Vagina (tissue), 2 donors: ENCODE data around the gene CCDC184. TPM values are rescaled to one million over a fixed set of nuclear protein-coding genes. Genes with fewer than 3 reads are reported as not detected.
A peak's percentile ranks its signal among the peaks of the same experiment; 100 is the strongest.

ENCODE experiments used
- DNase-seq, 2 donors: peaks; one replicate each; pipeline ENCODE4 v3.0.0-alpha.2; 2017; ENCODE audit errors: extremely low spot score in 2 of 2
- H3K27ac ChIP-seq: fragments of 200-600 bp; sonication (generic); one replicate; pipeline ENCODE4 v1.5.1; 2019
- H3K27me3 ChIP-seq: fragments of 200-600 bp; sonication (generic); one replicate; pipeline ENCODE4 v1.5.1; 2019
- H3K36me3 ChIP-seq, 2 donors: fragments of 200-600 bp; sonication (generic); one replicate each; pipeline ENCODE4 v1.5.1; 2017 to 2019
- H3K4me1 ChIP-seq: fragments of 200-600 bp; sonication (generic); one replicate; pipeline ENCODE4 v1.5.1; 2019
- H3K4me3 ChIP-seq, 2 donors: fragments of 200-600 bp; sonication (generic); 1 replicate in 1 of 2; 2 replicates in 1 of 2; pipeline ENCODE4 v1.5.1; 2016 to 2019
- H3K9me3 ChIP-seq: fragments of 200-600 bp; sonication (generic); one replicate; pipeline ENCODE4 v1.5.1; 2019
- CTCF ChIP-seq, 3 experiments: fragments of 450-650 bp in 2 of 3; fragments of 200-600 bp in 1 of 3; sonication (generic) in 1 of 3; IDR thresholded peaks; one replicate each; pipeline ENCODE4 v1.5.1; 2017 to 2019; ENCODE audit warnings: antibody characterized with exemption in 3 of 3, mild to moderate bottlenecking in 2 of 3, moderate library complexity in 2 of 3
- POLR2A ChIP-seq, 2 donors: fragments of 450-650 bp; IDR thresholded peaks; one replicate each; pipeline ENCODE4 v1.6.1; 2017; ENCODE audit warnings: antibody characterized with exemption in 2 of 2, mild to moderate bottlenecking in 2 of 2, moderate library complexity in 2 of 2
- POLR2AphosphoS5 ChIP-seq, 2 donors: sonication (generic); formaldehyde crosslinking; IDR thresholded peaks; one replicate each; pipeline ENCODE4 v1.9.0; 2017; ENCODE audit warnings: antibody characterized with exemption in 2 of 2, mild to moderate bottlenecking in 2 of 2, low read depth in 1 of 2; ENCODE audit not compliant: insufficient read depth in 1 of 2
- intact Hi-C: fragments of 100-400 bp; cut with DNase I; formaldehyde crosslinking; loops from one replicate; pipeline ENCODE4 v1.15.1; 2023
- total RNA-seq: library from RNA; depleted of rRNA; stranded (reverse); fragments of >200 nt; gene quantifications from one replicate; pipeline ENCODE4 v1.2.3, GENCODE V29; 2016

CCDC184 gene
- total RNA-seq, 1 donor from 2014 or later = 1.2 TPM

GRCh38 chr12:48179466-48179865, 4.0 kb upstream of the CCDC184 start:
- no peak for TF ChIP-seq CTCF (IDR thresholded peaks at IDR 0.05)
- no peak for TF ChIP-seq POLR2AphosphoS5 (IDR thresholded peaks at IDR 0.05; ENCODE audit: insufficient read depth in 1 of 2, low read depth in 1 of 2)
- no peak for TF ChIP-seq POLR2A (IDR thresholded peaks at IDR 0.05)
- no peaks in the 10 kb centered on the region for H3K36me3 ChIP-seq
- no peak for DNase-seq
- H3K9me3 ChIP-seq = no peaks in the 10 kb centered on the region
- H3K27me3 ChIP-seq = no peaks in the 10 kb centered on the region
- intact Hi-C loops = no loop called here
- H3K4me1 ChIP-seq = peaks cover 13% of the 10 kb centered on the region
- no peak overlapping the region for H3K4me3 ChIP-seq
- no peak overlapping the region for H3K27ac ChIP-seq

DNA sequence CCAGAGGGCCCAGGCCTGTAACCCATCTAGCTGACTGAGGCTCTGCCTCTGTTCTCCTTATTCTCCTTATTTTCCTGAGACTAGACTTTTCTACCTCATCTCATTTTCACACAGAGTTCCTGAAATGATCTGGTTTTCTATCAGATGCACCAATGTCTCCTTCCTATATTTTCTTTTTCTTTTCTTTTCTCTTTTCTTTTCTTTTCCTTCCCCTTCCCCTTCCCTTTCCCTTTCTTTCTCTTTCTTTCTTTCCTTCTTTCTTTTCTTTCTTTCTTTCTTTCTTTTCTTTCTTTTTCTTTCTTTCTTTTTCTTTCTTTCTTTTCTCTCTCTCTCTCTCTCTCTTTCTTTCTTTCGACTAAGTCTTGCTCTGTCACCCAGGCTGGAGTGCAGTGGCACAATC, 3.0 kb upstream of the CCDC184 start:
- H3K36me3 ChIP-seq = no peaks in the 10 kb centered on the region
- no peak for DNase-seq
- H3K9me3 ChIP-seq = no peaks in the 10 kb centered on the region
- H3K4me1 ChIP-seq = peaks cover 16% of the 10 kb centered on the region
- no peak overlapping the region for H3K27ac ChIP-seq
- TF ChIP-seq POLR2A (IDR thresholded peaks at IDR 0.05) = no peak
- TF ChIP-seq CTCF (IDR thresholded peaks at IDR 0.05) = no peak
- no peak for TF ChIP-seq POLR2AphosphoS5 (IDR thresholded peaks at IDR 0.05; ENCODE audit: insufficient read depth in 1 of 2, low read depth in 1 of 2)
- H3K27me3 ChIP-seq = no peaks in the 10 kb centered on the region
- H3K4me3 ChIP-seq = no peak overlapping the region
- intact Hi-C loops = no loop called here

DNA sequence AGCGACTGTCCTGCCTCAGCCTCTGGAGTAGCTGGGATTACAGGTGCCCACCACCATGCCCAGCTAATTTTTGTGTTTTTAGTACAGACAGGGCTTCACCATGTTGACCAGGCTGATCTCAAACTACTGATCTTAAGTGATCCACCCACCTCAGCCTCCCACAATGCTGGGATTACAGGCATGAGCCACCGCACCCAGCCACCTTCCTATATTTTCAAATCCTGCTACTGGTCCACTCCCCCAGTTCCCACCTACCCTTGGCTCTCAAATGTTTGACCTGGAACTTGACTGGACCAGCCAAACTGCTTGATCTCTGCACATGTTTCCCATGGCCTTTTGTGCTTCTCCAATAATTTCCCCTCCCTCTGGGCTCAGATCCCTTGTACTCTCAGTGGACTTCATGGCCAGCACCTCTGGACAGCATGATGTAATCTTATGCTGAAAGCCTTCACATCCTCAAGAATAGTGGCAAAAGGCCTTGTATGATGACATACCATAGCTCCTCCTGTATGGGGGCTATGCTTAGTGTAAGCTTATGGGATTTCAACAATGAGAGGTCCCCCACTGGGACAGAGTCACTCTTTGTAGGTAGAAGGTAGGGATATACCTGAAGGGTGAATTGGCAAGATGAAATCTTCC, 2.5 kb upstream of the CCDC184 start:
- peaks cover 16% of the 10 kb centered on the region for H3K4me1 ChIP-seq
- TF ChIP-seq POLR2A (IDR thresholded peaks at IDR 0.05) (no peak), CTCF (IDR thresholded peaks at IDR 0.05) (no peak), POLR2AphosphoS5 (IDR thresholded peaks at IDR 0.05; ENCODE audit: insufficient read depth in 1 of 2, low read depth in 1 of 2) (no peak)
- DNase-seq = no peak
- H3K9me3 ChIP-seq = no peaks in the 10 kb centered on the region
- no peak overlapping the region for H3K4me3 ChIP-seq
- H3K27me3 ChIP-seq = no peaks in the 10 kb centered on the region
- H3K36me3 ChIP-seq = no peaks in the 10 kb centered on the region
- intact Hi-C loops = no loop called here
- no peak overlapping the region for H3K27ac ChIP-seq

DNA sequence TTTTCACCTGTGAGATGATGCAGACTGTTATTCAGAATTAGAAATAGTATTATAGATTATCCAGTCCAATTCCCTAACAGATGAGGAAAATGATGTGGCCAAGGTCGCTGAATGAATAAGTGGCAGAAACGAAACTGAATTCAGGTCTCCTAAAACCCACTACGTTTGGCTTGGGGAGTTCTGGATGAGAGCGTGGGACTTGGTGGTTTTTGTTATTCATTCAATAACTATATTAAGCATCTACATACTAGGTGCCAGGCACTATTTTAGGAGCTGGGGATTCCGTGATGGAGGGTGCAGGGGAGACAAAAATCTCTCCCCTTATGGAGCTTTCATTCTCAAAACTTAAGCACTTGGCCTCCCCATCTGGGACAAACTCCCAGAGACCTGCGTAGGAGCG, 813 bp upstream of the CCDC184 start:
- Histone ChIP-seq H3K9me3 (no peaks in the 10 kb centered on the region), H3K4me1 (peaks cover 16% of the 10 kb centered on the region), H3K4me3 (peak overlapping the region; percentile 50 to 55), H3K27me3 (no peaks in the 10 kb centered on the region), H3K27ac (no peak overlapping the region), H3K36me3 (no peaks in the 10 kb centered on the region)
- no peak for TF ChIP-seq POLR2AphosphoS5 (IDR thresholded peaks at IDR 0.05; ENCODE audit: insufficient read depth in 1 of 2, low read depth in 1 of 2)
- no peak for TF ChIP-seq POLR2A (IDR thresholded peaks at IDR 0.05)
- no peak for TF ChIP-seq CTCF (IDR thresholded peaks at IDR 0.05)
- no peak for DNase-seq
- intact Hi-C loops = no loop called here

DNA sequence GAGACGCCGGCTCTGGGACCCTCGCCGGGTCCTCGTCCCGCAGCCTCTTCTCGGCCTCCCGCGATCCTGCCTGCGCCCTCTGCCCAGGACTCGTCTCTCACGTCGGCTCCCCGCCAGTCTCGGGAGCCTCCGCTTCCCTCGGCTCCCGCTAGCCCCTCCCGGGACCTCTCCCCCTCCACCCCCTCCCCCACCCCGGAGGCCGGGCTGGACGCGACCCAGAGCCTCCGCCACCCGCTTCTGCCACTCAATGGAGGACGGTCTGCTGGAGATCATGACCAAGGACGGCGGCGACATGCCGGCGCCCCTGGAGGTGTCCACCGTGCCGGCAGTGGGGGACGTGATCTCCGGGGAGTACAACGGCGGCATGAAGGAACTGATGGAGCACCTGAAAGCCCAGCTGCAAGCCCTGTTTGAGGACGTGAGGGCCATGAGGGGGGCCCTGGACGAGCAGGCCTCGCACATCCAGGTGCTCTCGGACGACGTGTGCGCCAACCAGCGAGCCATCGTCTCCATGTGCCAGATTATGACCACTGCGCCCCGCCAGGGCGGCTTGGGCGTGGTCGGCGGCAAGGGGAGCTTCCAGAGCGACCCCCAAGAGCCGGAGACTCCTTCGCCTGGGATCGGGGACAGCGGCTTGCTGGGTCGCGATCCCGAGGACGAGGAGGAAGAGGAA, 568 bp downstream of the CCDC184 start:
- Histone ChIP-seq H3K36me3 (no peaks in the 10 kb centered on the region), H3K27ac (no peak overlapping the region), H3K27me3 (no peaks in the 10 kb centered on the region), H3K4me1 (peaks cover 16% of the 10 kb centered on the region), H3K9me3 (no peaks in the 10 kb centered on the region), H3K4me3 (peak overlapping the region; percentile 50 to 55)
- no peak for DNase-seq
- TF ChIP-seq CTCF (IDR thresholded peaks at IDR 0.05) = no peak
- TF ChIP-seq POLR2A (IDR thresholded peaks at IDR 0.05) = no peak
- TF ChIP-seq POLR2AphosphoS5 (IDR thresholded peaks at IDR 0.05; ENCODE audit: insufficient read depth in 1 of 2, low read depth in 1 of 2) = peak in 1 of 2 donors; percentile 2
- intact Hi-C loops = no loop called here
